Keratinocyte (primary cell): Measurements from ENCODE around the gene CX3CR1. TPM values are rescaled to one million over a fixed set of nuclear protein-coding genes. Genes with fewer than 3 reads are reported as not detected.

ENCODE experiments used
- DNase-seq: peaks from one replicate; pipeline ENCODE4 v3.0.0-alpha.2; 2011; ENCODE audit warnings: low read depth, missing footprints, low spot score
- FAIRE-seq: peaks from 2 replicates; lab custom pipeline; 2011; peaks lifted over from hg19 to GRCh38; lab: Jason Lieb, UNC
- H2AFZ ChIP-seq: 2 replicates; pipeline ENCODE4 v1.6.0; 2012; ENCODE audit warnings: low read length, control low read depth, inconsistent platforms; ENCODE audit not compliant: control insufficient read depth
- H3K27ac ChIP-seq: 2 replicates; pipeline ENCODE4 v1.5.1; 2011; ENCODE audit warnings: low read length; ENCODE audit not compliant: control insufficient read depth, insufficient read depth
- H3K27me3 ChIP-seq: 3 replicates; pipeline ENCODE4 v1.6.0; 2011; ENCODE audit warnings: low read length; ENCODE audit not compliant: control insufficient read depth, insufficient read depth; ENCODE audit errors: extremely low read depth
- H3K36me3 ChIP-seq, 2 experiments: 2 replicates in 1 of 2; 3 replicates in 1 of 2; pipeline ENCODE4 v1.5.1; 2011; ENCODE audit warnings: low read length in 2 of 2, mild to moderate bottlenecking in 1 of 2; ENCODE audit not compliant: control insufficient read depth in 2 of 2, insufficient read depth in 2 of 2; ENCODE audit errors: extremely low read depth in 1 of 2
- H3K4me1 ChIP-seq: 3 replicates; pipeline ENCODE4 v1.5.1; 2011; ENCODE audit warnings: low read length; ENCODE audit not compliant: control insufficient read depth, insufficient read depth; ENCODE audit errors: extremely low read depth
- H3K4me2 ChIP-seq: 3 replicates; pipeline ENCODE4 v1.6.0; 2011; ENCODE audit warnings: low read depth, low read length; ENCODE audit not compliant: control insufficient read depth, insufficient read depth; ENCODE audit errors: extremely low read depth
- H3K4me3 ChIP-seq, 3 experiments: fragments of 200-600 bp in 1 of 3; sonication (generic) in 1 of 3; 2 replicates in 2 of 3; 3 replicates in 1 of 3; pipeline ENCODE4 v1.5.1; 2011 to 2016; ENCODE audit warnings: low read length in 3 of 3, mild to moderate bottlenecking in 3 of 3, control low read depth in 2 of 3, inconsistent platforms in 1 of 3, low read depth in 1 of 3, mixed read lengths in 1 of 3, mixed run types in 1 of 3, moderate library complexity in 1 of 3; ENCODE audit not compliant: control insufficient read depth in 2 of 3, insufficient read depth in 2 of 3; ENCODE audit errors: extremely low read depth in 1 of 3
- H3K79me2 ChIP-seq: 2 replicates; pipeline ENCODE4 v1.6.0; 2012; ENCODE audit warnings: low read length; ENCODE audit not compliant: control insufficient read depth, insufficient read depth
- H3K9ac ChIP-seq: 3 replicates; pipeline ENCODE4 v1.6.0; 2011; ENCODE audit warnings: low read length; ENCODE audit not compliant: control insufficient read depth, insufficient read depth; ENCODE audit errors: extremely low read depth
- H3K9me1 ChIP-seq: 3 replicates; pipeline ENCODE4 v1.6.0; 2011; ENCODE audit warnings: low read length; ENCODE audit not compliant: control insufficient read depth, insufficient read depth; ENCODE audit errors: extremely low read depth
- H3K9me3 ChIP-seq: 2 replicates; pipeline ENCODE4 v1.5.1; 2012; ENCODE audit warnings: low read depth, low read length; ENCODE audit not compliant: control insufficient read depth
- H4K20me1 ChIP-seq: 3 replicates; pipeline ENCODE4 v1.6.0; 2011; ENCODE audit warnings: low read length; ENCODE audit not compliant: control insufficient read depth, insufficient read depth; ENCODE audit errors: extremely low read depth
- CTCF ChIP-seq, 3 experiments: IDR thresholded peaks in 1 of 3; conservative IDR thresholded peaks in 1 of 3; optimal IDR thresholded peaks in 1 of 3; 2 replicates in 2 of 3; 3 replicates in 1 of 3; pipeline versions ENCODE3 to v1.5.1; 2011; ENCODE audit warnings: low read length in 3 of 3, mild to moderate bottlenecking in 3 of 3, moderate library complexity in 2 of 3, control low read depth in 1 of 3, inconsistent platforms in 1 of 3; ENCODE audit not compliant: insufficient read depth in 2 of 3; ENCODE audit errors: extremely low read depth in 1 of 3
- EZH2 ChIP-seq: IDR thresholded peaks from one replicate; pipeline ENCODE4 v1.6.1; 2012; ENCODE audit warnings: inconsistent platforms, mild to moderate bottlenecking, low read length, moderate library complexity
- dilution Hi-C: fragments of 300-500 bp; cut with MboI; formaldehyde crosslinking; loops from one replicate; pipeline ENCODE4 v1.7.0; 2020; ENCODE audit warnings: low sequenced_read_pairs; ENCODE audit not compliant: extremely low pct_ligation_motif_present
- polyA plus RNA-seq, 5 experiments: library from polyadenylated mRNA; depleted of rRNA in 3 of 5; stranded (reverse) in 3 of 5; stranded (forward) in 1 of 5; unstranded in 1 of 5; fragments of >200 nt; gene quantifications; 1 replicate in 1 of 5; 2 replicates in 3 of 5; 3 replicates in 1 of 5; pipeline versions ENCODE4 v1.2.1 to v1.2.3, GENCODE V29; 2011 to 2012; ENCODE audit warnings: missing spikeins in 2 of 5, low read depth in 1 of 5, low replicate concordance in 1 of 5

The CX3CR1 gene
- polyA plus RNA-seq, 1 donor (not counting 4 experiments of a cell fraction or from before 2014, with no cell fraction given), result 0.05 TPM

GRCh38 chr3:39261726-39262125 lies 18.1 kb downstream of the CX3CR1 start:
- dilution Hi-C loops, result no loop called here
- H2AFZ ChIP-seq, result no peak overlapping the region
- H3K9ac ChIP-seq, result no peak overlapping the region
- H3K4me1 ChIP-seq, result peaks cover 8% of the 10 kb centered on the region
- no peak for TF ChIP-seq EZH2
- TF ChIP-seq CTCF (optimal IDR thresholded peaks at IDR 0.05 in 1 of 3, IDR thresholded peaks at IDR 0.05 in 1 of 3, conservative IDR thresholded peaks at IDR 0.05 in 1 of 3; ENCODE audit: extremely low read depth in 1 of 3, insufficient read depth in 2 of 3, low read length in 3 of 3), result no peak
- no peaks in the 10 kb centered on the region for H3K79me2 ChIP-seq
- FAIRE-seq (no peak), DNase-seq (no peak)
- no peak overlapping the region for H3K4me3 ChIP-seq
- no peaks in the 10 kb centered on the region for H3K9me1 ChIP-seq
- H3K27me3 ChIP-seq, result peaks cover 36% of the 10 kb centered on the region
- H3K4me2 ChIP-seq, result no peak overlapping the region
- H3K27ac ChIP-seq, result no peak overlapping the region
- no peaks in the 10 kb centered on the region for H3K9me3 ChIP-seq
- no peaks in the 10 kb centered on the region for H4K20me1 ChIP-seq
- no peaks in the 10 kb centered on the region for H3K36me3 ChIP-seq

- Histone ChIP-seq H3K4me1 (peaks cover 9% of the 10 kb centered on the region), H3K36me3 (no peaks in the 10 kb centered on the region), H2AFZ (no peak overlapping the region), H3K27ac (no peak overlapping the region), H3K4me3 (no peak overlapping the region), H4K20me1 (no peaks in the 10 kb centered on the region), H3K4me2 (peak overlapping the region; percentile 42), H3K9me1 (no peaks in the 10 kb centered on the region), H3K27me3 (peaks cover 36% of the 10 kb centered on the region), H3K9me3 (no peaks in the 10 kb centered on the region), H3K79me2 (no peaks in the 10 kb centered on the region), H3K9ac (no peak overlapping the region)
- FAIRE-seq (peak; percentile 96), DNase-seq (peak; percentile 41)
- TF ChIP-seq CTCF (optimal IDR thresholded peaks at IDR 0.05 in 1 of 3, IDR thresholded peaks at IDR 0.05 in 1 of 3, conservative IDR thresholded peaks at IDR 0.05 in 1 of 3; ENCODE audit: extremely low read depth in 1 of 3, insufficient read depth in 2 of 3, low read length in 3 of 3), result peak; percentile 40 to 62 (median 45)
- no peak for TF ChIP-seq EZH2
- dilution Hi-C loops, result no loop called here
Measured at GRCh38 chr3:39260957-39261356, 18.9 kb downstream of the CX3CR1 start.
